Measurements from ENCODE around the gene SH3GL2.

SH3GL2 gene

DNA sequence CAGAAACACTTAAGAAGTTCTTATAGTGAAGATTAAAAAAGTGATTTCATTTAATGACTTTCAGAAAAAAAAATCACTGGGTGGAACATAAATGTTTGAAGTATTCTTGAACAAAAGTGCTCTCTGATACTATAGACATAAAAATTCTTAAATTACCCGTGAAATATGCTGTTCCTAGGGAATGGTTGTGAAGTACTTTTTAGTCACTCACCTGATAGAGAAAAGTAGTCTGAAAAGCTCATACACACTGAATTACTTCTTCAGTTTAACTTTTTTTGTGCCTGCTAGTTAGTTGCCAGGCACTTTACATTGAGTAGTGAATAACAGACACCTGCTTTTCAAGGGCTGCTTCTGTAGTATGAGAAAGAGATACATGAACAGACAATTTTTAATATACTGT is 78.0 kb downstream of the SH3GL2 start:
- no peak for DNase-seq
- no peak for TF ChIP-seq POLR2A (IDR thresholded peaks at IDR 0.05; ENCODE audit: low read length)
- TF ChIP-seq GATA1 (IDR thresholded peaks at IDR 0.05; ENCODE audit: low read depth, low read length), result no peak

DNA sequence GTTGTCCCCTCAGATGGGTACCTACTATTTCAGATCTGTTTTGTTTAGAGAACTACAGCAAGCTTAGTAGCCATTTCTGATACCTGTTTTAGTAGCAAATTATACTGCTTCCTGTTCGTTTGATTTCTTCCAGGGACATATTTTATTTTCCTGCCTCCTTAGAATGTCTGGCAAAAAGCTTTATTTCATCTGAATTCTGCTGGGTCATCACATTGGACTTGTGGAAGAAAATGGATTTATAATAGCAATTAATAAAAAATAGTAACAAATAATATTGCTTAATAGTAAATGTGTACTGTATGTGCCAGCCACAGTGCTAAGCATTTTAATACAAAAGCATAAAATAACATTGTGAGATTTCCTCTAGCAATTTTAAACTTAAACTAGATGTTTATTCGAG is 79.4 kb downstream of the SH3GL2 start:
- TF ChIP-seq GATA1 (IDR thresholded peaks at IDR 0.05; ENCODE audit: low read depth, low read length) (no peak), POLR2A (IDR thresholded peaks at IDR 0.05; ENCODE audit: low read length) (no peak)
- DNase-seq, result no peak

DNA sequence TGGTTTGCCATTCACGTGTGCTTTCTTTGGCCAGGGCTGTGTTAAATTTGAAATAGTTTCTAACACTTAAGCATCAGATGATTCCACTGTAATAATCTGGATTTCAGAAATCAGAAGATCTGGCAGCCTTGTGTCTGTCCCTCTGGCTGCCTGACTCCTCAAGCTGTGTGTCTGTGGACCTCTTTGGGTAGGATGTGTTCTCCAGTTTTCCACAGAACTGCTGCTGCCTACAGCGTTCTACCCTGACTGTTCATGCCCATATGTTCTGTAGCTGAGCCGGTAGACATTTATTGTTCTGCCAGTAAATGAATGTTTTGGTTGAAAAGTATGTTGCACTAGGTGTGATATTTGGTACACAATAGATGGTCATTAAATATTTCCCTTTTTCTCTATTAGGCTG is 81.3 kb downstream of the SH3GL2 start:
- TF ChIP-seq GATA1 (IDR thresholded peaks at IDR 0.05; ENCODE audit: low read depth, low read length) (no peak), POLR2A (IDR thresholded peaks at IDR 0.05; ENCODE audit: low read length) (no peak)
- DNase-seq, result no peak

DNA sequence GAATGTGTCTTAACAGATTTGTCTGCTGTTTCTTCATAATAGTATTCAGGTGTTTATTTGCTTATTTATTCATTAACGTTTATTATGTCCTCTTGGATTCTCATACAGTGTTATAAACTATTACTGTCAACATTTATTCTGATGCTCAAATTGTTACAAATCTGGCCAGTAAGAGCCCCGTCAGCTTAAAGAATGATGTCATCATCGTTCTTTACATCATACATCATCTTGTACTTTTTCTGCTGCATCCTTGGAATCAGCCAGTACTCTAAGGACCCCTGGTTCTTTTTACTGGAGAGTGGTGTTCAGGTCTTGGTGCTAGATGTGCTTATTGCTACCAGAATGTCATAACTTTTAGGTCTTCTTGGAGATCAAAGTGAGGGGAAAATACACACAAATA is 86.6 kb downstream of the SH3GL2 start:
- no peak for TF ChIP-seq POLR2A (IDR thresholded peaks at IDR 0.05; ENCODE audit: low read length)
- DNase-seq, result no peak

DNA sequence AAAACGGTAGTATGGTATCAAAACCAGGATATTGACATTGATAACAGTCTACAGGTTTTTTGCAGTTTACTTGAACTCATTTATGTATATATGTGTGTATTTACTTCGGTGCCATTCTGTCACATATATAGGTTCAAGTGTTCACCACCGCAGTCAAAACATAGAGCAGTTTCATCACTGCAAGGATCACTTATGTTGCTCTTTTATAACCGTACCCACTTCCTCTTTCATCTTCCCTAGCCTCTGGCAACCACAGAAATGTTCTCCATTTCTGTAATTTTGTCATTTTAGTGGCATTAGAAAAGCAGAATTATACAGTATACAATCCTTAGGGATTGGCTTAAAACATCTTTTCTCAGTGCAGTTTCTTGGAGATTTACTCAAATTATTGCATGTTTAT is 90.3 kb downstream of the SH3GL2 start:
- DNase-seq, result no peak

DNA sequence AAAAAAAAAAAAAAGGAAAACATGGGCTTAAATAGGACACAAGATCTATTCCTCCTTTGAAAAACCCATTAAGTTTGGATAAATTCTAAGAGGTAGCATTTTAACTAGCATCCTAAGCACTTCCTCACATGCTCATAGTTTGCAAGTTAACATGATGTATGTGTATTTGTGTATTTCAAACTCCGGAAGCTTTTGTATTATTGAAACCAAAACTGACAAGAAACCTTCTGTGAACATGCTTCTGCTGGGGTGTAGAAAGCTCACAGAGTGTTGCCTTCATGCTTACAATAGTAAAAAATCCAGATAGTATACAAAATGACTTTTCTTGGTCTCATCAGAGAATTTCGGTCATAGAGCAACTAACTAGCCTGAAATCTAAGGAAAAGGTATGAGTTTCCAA is 103.8 kb downstream of the SH3GL2 start:
- DNase-seq, result no peak
- no peak for TF ChIP-seq GATA1 (IDR thresholded peaks at IDR 0.05; ENCODE audit: low read depth, low read length)

More for the DNA sequence above, 90.3 kb downstream of the SH3GL2 start:
- no peak for TF ChIP-seq GATA1 (IDR thresholded peaks at IDR 0.05; ENCODE audit: low read depth, low read length)
- no peak for TF ChIP-seq POLR2A (IDR thresholded peaks at IDR 0.05; ENCODE audit: low read length)

DNA sequence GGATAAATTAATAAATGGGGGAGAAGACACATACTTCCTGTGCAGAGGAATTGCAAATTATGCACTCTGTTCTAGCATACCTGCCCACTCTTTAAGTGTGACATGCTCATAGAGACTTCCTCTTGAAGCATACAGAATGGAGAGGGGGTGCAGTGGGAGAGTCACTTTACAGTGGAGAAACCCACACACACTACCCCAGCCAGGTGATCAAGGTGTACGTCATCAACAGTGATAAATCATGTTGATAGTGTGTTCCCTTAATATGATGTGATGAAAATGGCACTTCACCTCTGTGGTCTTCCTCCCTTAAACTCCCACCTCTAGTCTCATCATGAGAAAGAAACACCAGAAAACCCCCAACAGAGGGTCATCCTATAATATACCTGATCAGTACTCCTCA is 110.0 kb downstream of the SH3GL2 start:
- no peak for DNase-seq

DNA sequence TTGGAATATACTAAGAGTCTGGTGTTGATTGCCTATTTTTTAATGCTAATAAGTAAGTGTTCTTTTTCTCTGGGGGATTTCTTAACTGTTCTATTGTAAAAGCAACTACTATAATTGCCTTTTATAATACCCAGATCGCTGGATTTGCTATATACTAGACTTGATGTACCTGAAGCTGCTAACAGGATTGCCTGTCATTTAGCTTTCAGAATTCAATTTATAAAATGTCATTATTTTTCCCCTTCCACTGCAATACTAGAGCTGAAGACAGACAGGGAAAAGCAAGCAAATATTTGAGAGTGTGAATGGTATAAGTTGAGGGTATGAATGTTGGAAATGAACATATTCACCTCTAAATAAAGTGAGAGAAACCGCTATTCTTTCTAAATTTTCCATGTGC is 115.5 kb downstream of the SH3GL2 start:
- TF ChIP-seq GATA1 (IDR thresholded peaks at IDR 0.05; ENCODE audit: low read depth, low read length), result no peak
- no peak for TF ChIP-seq POLR2A (IDR thresholded peaks at IDR 0.05; ENCODE audit: low read length)
- no peak for DNase-seq

More for the DNA sequence above, 110.0 kb downstream of the SH3GL2 start:
- TF ChIP-seq GATA1 (IDR thresholded peaks at IDR 0.05; ENCODE audit: low read depth, low read length), result no peak
- no peak for TF ChIP-seq POLR2A (IDR thresholded peaks at IDR 0.05; ENCODE audit: low read length)

DNA sequence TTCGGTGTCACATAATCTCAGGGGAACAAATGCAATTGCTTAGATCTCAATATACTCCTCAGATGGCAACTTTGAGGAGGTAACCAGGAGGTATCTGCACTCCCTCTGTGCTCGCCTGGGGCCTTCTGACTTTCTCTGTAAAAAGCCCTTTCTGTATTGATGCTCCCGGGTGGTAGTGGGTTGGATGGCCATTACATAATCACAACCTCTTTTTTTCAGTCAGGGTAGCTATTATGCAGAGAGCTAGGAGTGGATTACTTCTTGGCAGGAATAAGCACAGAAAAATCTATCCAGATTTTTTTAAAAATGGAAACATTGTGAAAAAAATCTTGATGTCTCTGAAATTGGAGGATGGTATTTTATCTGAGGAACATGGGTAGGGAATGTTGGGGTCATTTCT is 116.6 kb downstream of the SH3GL2 start:
- no peak for TF ChIP-seq POLR2A (IDR thresholded peaks at IDR 0.05; ENCODE audit: low read length)
- TF ChIP-seq GATA1 (IDR thresholded peaks at IDR 0.05; ENCODE audit: low read depth, low read length), result no peak
- DNase-seq, result no peak

DNA sequence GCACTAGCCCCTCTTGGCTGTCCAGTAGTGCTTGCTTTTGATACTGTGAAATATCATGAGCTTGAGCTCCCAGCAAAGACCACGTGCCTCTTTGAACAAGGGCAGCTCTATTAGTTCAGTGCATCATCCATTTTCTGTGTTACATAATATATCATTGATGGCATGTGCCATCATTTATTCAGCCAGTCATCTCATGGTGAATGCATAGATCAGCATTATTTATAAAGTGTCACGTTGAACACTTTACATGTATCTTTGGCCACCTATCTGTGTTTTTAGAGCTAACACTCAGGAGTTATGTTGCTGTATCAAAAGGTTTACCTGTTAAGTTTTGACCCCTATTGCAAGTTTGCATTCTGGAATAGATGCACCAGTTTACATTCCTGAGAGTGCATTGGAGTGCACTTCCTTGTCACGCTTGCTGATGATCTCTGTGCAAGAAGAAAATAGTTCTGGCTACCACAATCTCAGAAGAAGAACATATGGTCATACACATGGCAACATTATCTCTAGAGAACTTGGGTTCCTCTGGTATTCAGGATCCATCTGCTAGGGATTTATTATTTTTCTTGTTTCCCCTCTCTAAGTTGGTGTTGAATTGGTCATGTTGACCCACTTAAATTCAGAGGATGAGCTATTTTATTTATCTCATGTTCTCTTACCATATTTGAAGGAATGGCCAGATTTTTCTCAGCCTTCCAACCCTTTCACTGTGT is 120.9 kb downstream of the SH3GL2 start:
- DNase-seq, result no peak
- TF ChIP-seq GATA1 (IDR thresholded peaks at IDR 0.05; ENCODE audit: low read depth, low read length) (no peak), POLR2A (IDR thresholded peaks at IDR 0.05; ENCODE audit: low read length) (no peak)

DNA sequence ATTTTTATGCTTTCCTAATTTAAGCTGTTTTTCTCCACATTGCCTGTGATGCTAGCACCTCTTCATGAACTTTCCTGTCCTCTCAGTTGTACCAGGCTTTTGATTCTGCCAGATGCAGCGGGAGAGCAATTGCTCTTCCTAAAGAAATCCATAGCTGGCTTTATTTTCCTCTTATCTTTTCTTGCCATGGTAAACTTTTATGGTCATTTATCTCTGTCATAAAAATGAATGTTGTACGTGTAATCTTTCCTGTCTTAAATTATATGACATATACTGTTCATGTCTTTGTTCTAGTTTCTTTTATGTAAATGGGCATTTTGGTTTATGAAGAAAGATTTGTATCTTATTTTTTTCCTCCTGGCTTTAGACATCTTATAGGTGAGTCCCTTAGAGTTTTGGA is 127.5 kb downstream of the SH3GL2 start:
- DNase-seq, result no peak
- TF ChIP-seq GATA1 (IDR thresholded peaks at IDR 0.05; ENCODE audit: low read depth, low read length) (no peak), POLR2A (IDR thresholded peaks at IDR 0.05; ENCODE audit: low read length) (no peak)

DNA sequence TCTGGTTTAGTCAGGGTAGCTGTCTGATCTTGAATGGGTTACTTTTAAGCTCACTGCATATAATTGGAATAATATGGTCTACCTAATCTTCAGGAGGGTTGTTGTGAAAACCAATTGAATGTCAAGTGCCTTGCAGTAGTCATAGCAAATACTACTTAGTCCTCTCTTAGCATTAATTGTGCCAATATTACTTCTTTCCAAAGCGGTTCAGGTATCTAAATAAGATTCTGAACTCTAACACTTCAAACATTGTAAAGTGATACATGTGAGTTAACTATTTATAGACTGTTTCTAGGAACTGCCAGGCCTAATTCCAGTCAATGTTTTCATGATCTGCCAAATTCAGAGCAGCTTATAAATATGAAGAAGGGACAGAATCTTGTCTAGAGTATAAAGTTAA is 140.2 kb downstream of the SH3GL2 start:
- DNase-seq, result no peak
- TF ChIP-seq POLR2A (IDR thresholded peaks at IDR 0.05; ENCODE audit: low read length) (no peak), GATA1 (IDR thresholded peaks at IDR 0.05; ENCODE audit: low read depth, low read length) (no peak)

DNA sequence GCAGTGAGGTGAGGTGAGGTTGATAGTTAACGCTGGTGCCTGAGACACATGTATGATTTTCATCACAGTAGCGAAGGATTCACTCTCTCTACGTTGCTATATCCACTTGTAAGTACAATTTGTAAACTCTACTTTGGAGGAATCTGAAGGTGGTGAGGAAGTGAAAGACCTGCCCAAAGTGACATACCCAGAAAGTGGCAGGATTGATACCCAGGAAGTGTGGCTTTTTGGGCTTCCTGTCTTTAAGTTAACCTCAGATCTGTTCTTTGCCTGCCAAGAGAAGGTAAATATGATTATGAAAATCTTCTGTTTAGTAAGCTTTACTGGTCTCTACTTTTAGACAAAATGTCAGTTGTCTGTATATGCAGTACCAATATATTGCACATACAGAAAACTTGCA is 143.1 kb downstream of the SH3GL2 start:
- TF ChIP-seq GATA1 (IDR thresholded peaks at IDR 0.05; ENCODE audit: low read depth, low read length) (no peak), POLR2A (IDR thresholded peaks at IDR 0.05; ENCODE audit: low read length) (no peak)
- DNase-seq, result no peak

DNA sequence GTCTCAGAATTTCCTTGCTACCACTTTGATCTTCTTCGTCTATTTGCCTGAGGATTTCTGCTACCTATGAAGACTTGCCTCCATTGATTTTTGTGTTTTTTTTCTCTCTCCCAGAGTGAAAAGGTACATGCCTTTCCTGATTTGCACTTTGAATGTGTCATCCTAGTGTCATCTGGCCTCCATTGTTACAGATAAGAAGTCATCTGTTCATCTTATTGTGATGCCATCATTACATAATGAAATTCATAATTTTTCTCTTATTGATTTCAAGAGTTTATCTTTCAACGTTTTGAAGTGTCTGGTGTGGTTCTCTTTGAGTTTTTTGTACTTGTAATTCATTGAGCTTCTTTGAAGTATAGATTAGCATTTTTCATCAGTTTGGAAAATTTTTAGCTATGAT is 144.8 kb downstream of the SH3GL2 start:
- TF ChIP-seq GATA1 (IDR thresholded peaks at IDR 0.05; ENCODE audit: low read depth, low read length) (no peak), POLR2A (IDR thresholded peaks at IDR 0.05; ENCODE audit: low read length) (no peak)
- DNase-seq, result no peak

DNA sequence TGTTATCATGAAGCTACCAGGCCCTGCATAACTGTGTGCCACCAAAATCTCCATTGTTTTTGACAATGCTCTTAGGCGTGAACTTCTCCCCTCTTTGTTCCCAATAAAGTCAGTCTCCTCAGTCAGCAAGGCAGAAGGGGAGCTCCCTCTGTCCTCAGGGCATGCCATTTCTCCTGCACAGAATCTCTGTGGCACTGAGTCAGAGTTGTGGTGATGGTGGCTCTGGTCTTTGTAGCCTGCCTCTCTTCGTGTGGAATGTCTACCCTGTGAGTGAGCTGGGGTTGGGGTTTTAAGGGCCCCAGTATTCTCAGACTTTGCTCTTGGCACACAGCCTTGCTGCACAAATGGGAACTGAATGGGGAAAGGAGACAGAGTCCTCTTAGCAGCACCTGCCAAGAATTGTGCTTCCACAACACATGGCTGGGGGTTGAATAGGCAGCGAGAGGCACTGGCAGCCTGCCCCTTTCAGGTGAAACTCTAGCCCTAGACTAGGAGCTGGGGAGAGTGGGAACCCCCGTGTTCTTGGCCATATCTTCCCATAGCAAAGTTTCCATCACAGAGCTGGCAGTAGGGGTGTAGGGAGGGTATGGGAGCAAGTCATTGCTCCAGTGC is 146.6 kb downstream of the SH3GL2 start:
- DNase-seq, result no peak
- TF ChIP-seq POLR2A (IDR thresholded peaks at IDR 0.05; ENCODE audit: low read length) (no peak), GATA1 (IDR thresholded peaks at IDR 0.05; ENCODE audit: low read depth, low read length) (no peak)

All from erythroblast (primary cell).